Neural cell (in vitro differentiated cells): ENCODE results near the gene KLF5. TPM values are rescaled to one million over a fixed set of nuclear protein-coding genes. Genes with fewer than 3 reads are reported as not detected.

ENCODE experiments used
- H2AFZ ChIP-seq: fragments of 200-600, 300-800 bp; sonication (generic), shearing (Covaris generic); 2 replicates; pipeline ENCODE4 v1.6.0; 2014; ENCODE audit warnings: low read depth, mild to moderate bottlenecking, antibody characterized with exemption, low read length, moderate library complexity
- H3F3A ChIP-seq: fragments of 200-600 bp; shearing (Covaris generic); 2 replicates; pipeline ENCODE4 v1.6.1; 2016; ENCODE audit warnings: mild to moderate bottlenecking, moderate library complexity, mixed read lengths, antibody characterized with exemption, low read length; ENCODE audit not compliant: insufficient read depth, poor library complexity, severe bottlenecking
- H3K27ac ChIP-seq: fragments of 200-600, 300-800 bp; sonication (generic), shearing (Covaris generic); 2 replicates; pipeline ENCODE4 v1.5.1; 2014; ENCODE audit warnings: mild to moderate bottlenecking, low read length, moderate library complexity
- H3K27me3 ChIP-seq: fragments of 300-800, 200-600 bp; sonication (generic), shearing (Covaris generic); 2 replicates; pipeline ENCODE4 v1.6.0; 2014; ENCODE audit warnings: mild to moderate bottlenecking, low read depth, low read length, moderate library complexity; ENCODE audit not compliant: insufficient read depth
- H3K36me3 ChIP-seq: fragments of 300-800, 200-600 bp; sonication (generic), shearing (Covaris generic); 2 replicates; pipeline ENCODE4 v1.5.1; 2014; ENCODE audit warnings: mild to moderate bottlenecking, antibody characterized with exemption, low read length, moderate library complexity; ENCODE audit not compliant: insufficient read depth
- H3K4me2 ChIP-seq: fragments of 300-800, 200-600 bp; sonication (generic), shearing (Covaris generic); 2 replicates; pipeline ENCODE4 v1.6.0; 2014; ENCODE audit warnings: mild to moderate bottlenecking, low read length
- H3K4me3 ChIP-seq: fragments of 300-800, 200-600 bp; sonication (generic), shearing (Covaris generic); 2 replicates; pipeline ENCODE4 v1.5.1; 2014; ENCODE audit warnings: mild to moderate bottlenecking, low read length, moderate library complexity
- H3K79me2 ChIP-seq: fragments of 200-600 bp; shearing (Covaris generic); replicated peaks from 2 replicates; pipeline ENCODE4 v1.6.0; 2014; ENCODE audit warnings: mild to moderate bottlenecking, low read length, moderate library complexity; ENCODE audit not compliant: insufficient read depth
- H3K9ac ChIP-seq: fragments of 300-800, 200-600 bp; sonication (generic), shearing (Covaris generic); 2 replicates; pipeline ENCODE4 v1.6.1; 2016; ENCODE audit warnings: mild to moderate bottlenecking, low read length, mixed read lengths
- H3K9me2 ChIP-seq: fragments of 200-600 bp; shearing (Covaris generic); 2 replicates; pipeline ENCODE4 v1.6.1; 2016; ENCODE audit warnings: mild to moderate bottlenecking, low read length, mixed read lengths; ENCODE audit not compliant: insufficient read depth
- H3K9me3 ChIP-seq: fragments of 200-600, 300-800 bp; sonication (generic), shearing (Covaris generic); 2 replicates; pipeline ENCODE4 v1.6.1; 2016; ENCODE audit warnings: mild to moderate bottlenecking, mixed run types, low read length, moderate library complexity, mixed read lengths
- H4K20me1 ChIP-seq: fragments of 200-600 bp; shearing (Covaris generic); 2 replicates; pipeline ENCODE4 v1.6.1; 2016; ENCODE audit warnings: mild to moderate bottlenecking, mixed run types; ENCODE audit not compliant: insufficient read depth
- EP300 ChIP-seq: fragments of 450-650 bp; conservative IDR thresholded peaks from 2 replicates; pipeline ENCODE4 v1.6.1; 2014; ENCODE audit warnings: antibody characterized with exemption, mild to moderate bottlenecking, moderate library complexity; ENCODE audit not compliant: poor library complexity, severe bottlenecking
- EZH2 ChIP-seq: fragments of 200-600, 300-800 bp; shearing (Covaris generic), sonication (generic); IDR thresholded peaks from 2 replicates; pipeline ENCODE4 v1.6.1; 2014; ENCODE audit warnings: antibody characterized with exemption, low read length, borderline replicate concordance, mild to moderate bottlenecking; ENCODE audit not compliant: insufficient read depth, poor library complexity, severe bottlenecking
- MXI1 ChIP-seq: fragments of 450-650 bp; conservative IDR thresholded peaks from 2 replicates; pipeline ENCODE4 v1.6.1; 2014; ENCODE audit warnings: antibody characterized with exemption, mild to moderate bottlenecking; ENCODE audit not compliant: poor library complexity, severe bottlenecking
- POLR2AphosphoS5 ChIP-seq: IDR thresholded peaks from 2 replicates; pipeline ENCODE4 v1.6.1; 2012
- RAD21 ChIP-seq: fragments of 450-650 bp; conservative IDR thresholded peaks from 2 replicates; pipeline ENCODE4 v1.6.1; 2014; ENCODE audit warnings: antibody characterized with exemption, mild to moderate bottlenecking, moderate library complexity
- SMC3 ChIP-seq: fragments of 450-650 bp; conservative IDR thresholded peaks from 2 replicates; pipeline ENCODE4 v1.6.1; 2014; ENCODE audit warnings: antibody characterized with exemption, mild to moderate bottlenecking, moderate library complexity; ENCODE audit not compliant: poor library complexity
- TAF1 ChIP-seq: IDR thresholded peaks from 2 replicates; pipeline ENCODE4 v1.6.1; 2012; ENCODE audit warnings: low read depth
- polyA plus RNA-seq: library from polyadenylated mRNA; depleted of rRNA; stranded (reverse); fragments of >200 nt; gene quantifications from 2 replicates; pipeline ENCODE4 v1.2.3, GENCODE V29; 2014
- TF ChIP-seq, protein P1 (sequence below): fragments of 450-650 bp; IDR thresholded peaks from 2 replicates; pipeline ENCODE4 v1.5.1; 2014; ENCODE audit warnings: antibody characterized with exemption, mild to moderate bottlenecking, moderate library complexity; ENCODE audit not compliant: poor library complexity, severe bottlenecking
- TF ChIP-seq, protein P2 (sequence below): IDR thresholded peaks from 2 replicates; pipeline ENCODE4 v1.6.1; 2012; ENCODE audit warnings: borderline replicate concordance

Gene KLF5
- polyA plus RNA-seq, 1 donor from 2014 or later = 0.26 TPM

DNA sequence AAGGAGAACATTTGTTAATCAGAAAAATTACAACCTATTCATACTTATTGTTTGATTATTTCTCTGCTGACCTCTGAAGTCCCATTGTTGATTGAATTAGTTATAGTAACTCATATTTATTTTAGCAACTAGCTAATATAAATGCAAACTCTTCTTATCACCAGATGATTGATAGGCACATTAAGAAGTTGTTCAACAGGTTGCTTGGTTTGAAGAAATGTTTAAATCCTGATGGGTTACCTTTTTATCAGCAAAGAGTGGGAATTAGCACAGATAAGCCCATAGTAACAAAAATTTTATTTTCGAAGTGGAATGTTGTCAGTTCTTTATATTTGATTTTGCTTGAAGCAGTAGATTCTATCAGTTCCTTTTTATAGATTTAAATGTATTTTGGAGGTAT lies 44.4 kb downstream of the KLF5 start:
- no peaks in the 10 kb centered on the region for H4K20me1 ChIP-seq
- TF ChIP-seq EP300 (no peak), EZH2 (no peak), TAF1 (no peak), MXI1 (no peak), SMC3 (no peak), POLR2AphosphoS5 (no peak), RAD21 (no peak)
- TF ChIP-seq, protein P1, sequence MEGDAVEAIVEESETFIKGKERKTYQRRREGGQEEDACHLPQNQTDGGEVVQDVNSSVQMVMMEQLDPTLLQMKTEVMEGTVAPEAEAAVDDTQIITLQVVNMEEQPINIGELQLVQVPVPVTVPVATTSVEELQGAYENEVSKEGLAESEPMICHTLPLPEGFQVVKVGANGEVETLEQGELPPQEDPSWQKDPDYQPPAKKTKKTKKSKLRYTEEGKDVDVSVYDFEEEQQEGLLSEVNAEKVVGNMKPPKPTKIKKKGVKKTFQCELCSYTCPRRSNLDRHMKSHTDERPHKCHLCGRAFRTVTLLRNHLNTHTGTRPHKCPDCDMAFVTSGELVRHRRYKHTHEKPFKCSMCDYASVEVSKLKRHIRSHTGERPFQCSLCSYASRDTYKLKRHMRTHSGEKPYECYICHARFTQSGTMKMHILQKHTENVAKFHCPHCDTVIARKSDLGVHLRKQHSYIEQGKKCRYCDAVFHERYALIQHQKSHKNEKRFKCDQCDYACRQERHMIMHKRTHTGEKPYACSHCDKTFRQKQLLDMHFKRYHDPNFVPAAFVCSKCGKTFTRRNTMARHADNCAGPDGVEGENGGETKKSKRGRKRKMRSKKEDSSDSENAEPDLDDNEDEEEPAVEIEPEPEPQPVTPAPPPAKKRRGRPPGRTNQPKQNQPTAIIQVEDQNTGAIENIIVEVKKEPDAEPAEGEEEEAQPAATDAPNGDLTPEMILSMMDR = no peak
- TF ChIP-seq, protein P2, sequence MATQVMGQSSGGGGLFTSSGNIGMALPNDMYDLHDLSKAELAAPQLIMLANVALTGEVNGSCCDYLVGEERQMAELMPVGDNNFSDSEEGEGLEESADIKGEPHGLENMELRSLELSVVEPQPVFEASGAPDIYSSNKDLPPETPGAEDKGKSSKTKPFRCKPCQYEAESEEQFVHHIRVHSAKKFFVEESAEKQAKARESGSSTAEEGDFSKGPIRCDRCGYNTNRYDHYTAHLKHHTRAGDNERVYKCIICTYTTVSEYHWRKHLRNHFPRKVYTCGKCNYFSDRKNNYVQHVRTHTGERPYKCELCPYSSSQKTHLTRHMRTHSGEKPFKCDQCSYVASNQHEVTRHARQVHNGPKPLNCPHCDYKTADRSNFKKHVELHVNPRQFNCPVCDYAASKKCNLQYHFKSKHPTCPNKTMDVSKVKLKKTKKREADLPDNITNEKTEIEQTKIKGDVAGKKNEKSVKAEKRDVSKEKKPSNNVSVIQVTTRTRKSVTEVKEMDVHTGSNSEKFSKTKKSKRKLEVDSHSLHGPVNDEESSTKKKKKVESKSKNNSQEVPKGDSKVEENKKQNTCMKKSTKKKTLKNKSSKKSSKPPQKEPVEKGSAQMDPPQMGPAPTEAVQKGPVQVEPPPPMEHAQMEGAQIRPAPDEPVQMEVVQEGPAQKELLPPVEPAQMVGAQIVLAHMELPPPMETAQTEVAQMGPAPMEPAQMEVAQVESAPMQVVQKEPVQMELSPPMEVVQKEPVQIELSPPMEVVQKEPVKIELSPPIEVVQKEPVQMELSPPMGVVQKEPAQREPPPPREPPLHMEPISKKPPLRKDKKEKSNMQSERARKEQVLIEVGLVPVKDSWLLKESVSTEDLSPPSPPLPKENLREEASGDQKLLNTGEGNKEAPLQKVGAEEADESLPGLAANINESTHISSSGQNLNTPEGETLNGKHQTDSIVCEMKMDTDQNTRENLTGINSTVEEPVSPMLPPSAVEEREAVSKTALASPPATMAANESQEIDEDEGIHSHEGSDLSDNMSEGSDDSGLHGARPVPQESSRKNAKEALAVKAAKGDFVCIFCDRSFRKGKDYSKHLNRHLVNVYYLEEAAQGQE = no peak

DNA sequence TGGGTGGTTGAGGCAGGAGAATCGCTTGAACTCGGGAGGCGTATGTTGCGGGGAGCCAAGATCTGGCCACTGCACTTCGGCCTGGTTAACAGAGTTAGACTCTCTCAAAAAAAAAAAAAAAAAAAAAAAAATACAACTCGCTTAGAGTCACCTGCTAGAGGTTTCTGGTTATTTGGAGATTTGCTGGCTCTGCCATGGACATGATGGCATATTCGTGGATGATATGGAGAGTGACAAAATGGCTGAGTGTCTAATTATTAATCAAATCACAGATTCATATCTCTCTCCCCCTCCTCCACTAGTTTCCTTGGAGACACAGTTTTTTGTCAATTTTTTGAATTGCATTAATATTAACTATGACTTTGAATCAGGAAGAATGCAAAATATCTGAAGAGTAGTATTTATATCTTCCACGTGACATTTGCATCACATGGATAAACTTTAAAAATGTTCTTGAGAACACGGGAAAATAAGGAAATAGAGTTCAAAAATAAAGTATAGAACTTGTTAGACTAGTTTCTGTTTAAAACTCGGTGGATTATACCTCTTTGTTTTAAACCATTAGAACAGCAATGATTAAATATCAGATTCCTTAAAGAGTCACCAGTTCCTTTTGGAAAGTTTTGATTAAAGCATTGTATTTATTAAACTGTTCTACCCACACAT lies 47.8 kb downstream of the KLF5 start:
- TF ChIP-seq MXI1 = no peak
- no peak for TF ChIP-seq EZH2
- TF ChIP-seq, protein P2 = no peak
- no peak for TF ChIP-seq POLR2AphosphoS5
- H3K9me2 ChIP-seq = no peaks in the 10 kb centered on the region
- no peaks in the 10 kb centered on the region for H3K27me3 ChIP-seq
- no peak overlapping the region for H3K4me3 ChIP-seq
- H3K79me2 ChIP-seq = no peaks in the 10 kb centered on the region
- no peak overlapping the region for H3K27ac ChIP-seq
- H4K20me1 ChIP-seq = no peaks in the 10 kb centered on the region
- H3K4me2 ChIP-seq = no peak overlapping the region
- H2AFZ ChIP-seq = no peak overlapping the region
- no peaks in the 10 kb centered on the region for H3K9me3 ChIP-seq
- no peak overlapping the region for H3K9ac ChIP-seq
- no peaks in the 10 kb centered on the region for H3K36me3 ChIP-seq
- H3F3A ChIP-seq = no peaks in the 10 kb centered on the region

More for the DNA sequence above, 44.4 kb downstream of the KLF5 start:
- Histone ChIP-seq H3K9me3 (no peaks in the 10 kb centered on the region), H3F3A (no peaks in the 10 kb centered on the region), H3K27me3 (no peaks in the 10 kb centered on the region), H3K36me3 (no peaks in the 10 kb centered on the region), H3K9ac (no peak overlapping the region), H3K79me2 (no peaks in the 10 kb centered on the region), H3K4me3 (no peak overlapping the region), H3K9me2 (no peaks in the 10 kb centered on the region), H3K27ac (no peak overlapping the region), H2AFZ (no peak overlapping the region), H3K4me2 (no peak overlapping the region)
